Activated T-cell treated with anti-CD3 and anti-CD28 coated beads, Interleukin-2, amount 50 U/mL, for 72 hours (primary cell): ENCODE data around the gene INSR. TPM values are rescaled to one million over a fixed set of nuclear protein-coding genes. Genes with fewer than 3 reads are reported as not detected.
"Not testable (repeated sequence)": the region's sequence is repeated elsewhere in the genome, so short reads cannot be mapped to it uniquely, and the experiment has no call there.

Experiments
- ATAC-seq, 2 donors: fragments of 150-1000 bp; cut with Tn5 transposase; replicated peaks in 1 of 2; 2 replicates each; pipeline ENCODE4 v1.10.0; 2021; ENCODE audit warnings: moderate library complexity in 2 of 2, mild to moderate bottlenecking in 1 of 2
- DNase-seq, 2 donors: peaks; one replicate each; pipeline ENCODE4 v3.0.0; 2021 to 2022; ENCODE audit warnings: mixed read lengths in 1 of 2
- H3K27ac Mint-ChIP-seq: one replicate; pipeline ENCODE4 v1.8.0; 2022; ENCODE audit warnings: mild to moderate bottlenecking, moderate library complexity, mixed read lengths
- H3K27me3 Mint-ChIP-seq: one replicate; pipeline ENCODE4 v1.8.0; 2022; ENCODE audit warnings: low read depth, mixed read lengths
- H3K36me3 Mint-ChIP-seq, 2 donors: one replicate each; pipeline ENCODE4 v1.8.0; 2022; ENCODE audit warnings: mixed read lengths in 2 of 2, mild to moderate bottlenecking in 1 of 2; ENCODE audit not compliant: insufficient read depth in 2 of 2
- H3K4me1 Mint-ChIP-seq: one replicate; pipeline ENCODE4 v1.8.0; 2022; ENCODE audit warnings: low read depth, mixed read lengths
- H3K4me3 Mint-ChIP-seq, 2 donors: one replicate each; pipeline ENCODE4 v1.8.0; 2022; ENCODE audit warnings: mild to moderate bottlenecking in 2 of 2, mixed read lengths in 2 of 2, moderate library complexity in 2 of 2
- H3K9me3 Mint-ChIP-seq, 2 donors: one replicate each; pipeline ENCODE4 v1.8.0; 2022; ENCODE audit warnings: mixed read lengths in 2 of 2
- total RNA-seq, 2 donors: library from RNA; stranded (reverse); gene quantifications; one replicate each; pipeline ENCODE4 v1.2.3, GENCODE V29; 2022

Gene INSR
- total RNA-seq, 2 donors from 2014 or later, result 8.7 TPM

- H3K4me3 Mint-ChIP-seq, result no peak overlapping the region
- no peaks in the 10 kb centered on the region for H3K27me3 Mint-ChIP-seq
- no peaks in the 10 kb centered on the region for H3K4me1 Mint-ChIP-seq
- peaks cover 0 to under 1% of the 10 kb centered on the region in 2 donors for H3K36me3 Mint-ChIP-seq
- H3K27ac Mint-ChIP-seq, result no peak overlapping the region
- no peaks in the 10 kb centered on the region for H3K9me3 Mint-ChIP-seq
- ATAC-seq (no peak), DNase-seq (no peak)
These were observed 18.6 kb upstream of the INSR start for GRCh38 chr19:7312816-7313215.

DNA sequence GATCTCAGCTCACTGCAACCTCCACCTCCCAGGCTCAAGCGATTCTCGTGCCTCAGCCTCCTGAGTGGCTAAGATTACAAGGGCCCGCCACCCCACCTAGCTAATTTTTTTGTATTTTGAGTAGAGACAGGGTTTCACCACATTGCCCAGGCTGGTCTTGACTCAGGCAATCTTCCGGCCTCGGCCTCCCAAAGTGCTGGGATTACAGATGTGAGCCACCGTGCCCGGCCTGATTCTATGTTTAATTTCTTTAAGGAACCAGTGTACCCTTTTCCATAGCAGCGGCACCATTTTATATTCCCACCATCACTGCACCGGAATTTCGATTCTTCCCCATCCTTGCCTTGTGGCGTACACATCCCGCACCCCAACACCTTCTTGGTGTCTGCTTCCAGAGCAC lies 17.7 kb upstream of the INSR start:
- DNase-seq (no peak), ATAC-seq (no peak)
- no peaks in the 10 kb centered on the region for H3K9me3 Mint-ChIP-seq
- no peak overlapping the region for H3K4me3 Mint-ChIP-seq
- no peaks in the 10 kb centered on the region for H3K4me1 Mint-ChIP-seq
- H3K27ac Mint-ChIP-seq, result no peak overlapping the region
- H3K36me3 Mint-ChIP-seq, result no peaks in the 10 kb centered on the region
- H3K27me3 Mint-ChIP-seq, result no peaks in the 10 kb centered on the region

DNA sequence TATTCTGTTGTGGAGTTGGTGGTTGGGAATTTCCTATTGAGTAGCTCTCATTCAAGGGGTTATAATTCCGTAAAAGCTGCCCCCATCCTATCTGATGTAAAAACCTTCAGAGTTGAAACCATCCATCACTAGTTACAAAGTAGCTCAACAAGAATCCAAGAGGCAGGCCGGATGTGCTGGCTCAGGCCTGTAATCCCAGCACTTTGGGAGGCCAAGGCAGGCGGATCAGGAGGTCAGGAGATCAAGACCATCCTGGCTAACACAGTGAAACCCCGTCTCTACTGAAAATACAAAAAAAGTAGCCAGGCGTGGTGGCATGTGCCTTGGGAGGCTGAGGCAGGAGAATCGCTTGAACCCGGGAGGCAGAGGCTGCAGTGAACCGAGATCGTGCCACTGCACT lies 14.1 kb upstream of the INSR start:
- DNase-seq, H3K4me1 Mint-ChIP-seq, H3K27me3 Mint-ChIP-seq, H3K9me3 Mint-ChIP-seq, H3K36me3 Mint-ChIP-seq, H3K4me3 Mint-ChIP-seq, ATAC-seq, H3K27ac Mint-ChIP-seq: not testable (repeated sequence)

DNA sequence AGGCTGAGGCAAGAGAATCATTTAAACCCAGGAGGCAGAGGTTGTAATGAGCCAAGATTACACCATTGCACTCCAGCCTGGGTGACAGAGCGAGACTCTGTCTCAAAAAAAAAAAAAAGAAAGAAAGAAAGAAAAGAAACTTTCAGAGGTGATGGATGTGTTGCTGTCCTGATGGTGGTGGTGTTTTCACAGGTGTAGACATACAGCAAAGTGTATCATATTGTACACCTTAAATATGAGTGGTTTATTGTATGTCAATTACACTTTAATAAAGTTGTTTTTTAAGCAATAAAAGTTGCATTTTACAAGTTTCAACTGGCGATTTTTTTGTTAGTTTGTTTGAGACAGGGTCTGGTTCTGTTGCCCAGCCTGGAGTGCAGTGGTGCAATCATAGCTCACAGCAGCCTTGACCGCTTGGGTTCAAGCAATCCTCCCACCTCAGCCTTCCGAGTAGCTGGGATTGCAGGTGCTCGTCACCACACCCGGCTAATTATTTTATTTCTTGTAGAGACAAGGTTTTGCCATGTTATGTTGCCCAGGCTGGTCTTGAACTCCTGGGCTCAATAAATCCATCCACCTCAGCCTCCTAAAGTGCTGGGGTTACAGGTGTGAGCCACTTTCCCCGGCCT lies 13.5 kb upstream of the INSR start:
- no peak overlapping the region for H3K4me3 Mint-ChIP-seq

GRCh38 chr19:7304200-7304599 lies 10.0 kb upstream of the INSR start:
- Mint-ChIP-seq H3K4me1 (no peaks in the 10 kb centered on the region), H3K36me3 (no peaks in the 10 kb centered on the region)

More for the DNA sequence above, 13.5 kb upstream of the INSR start:
- H3K27me3 Mint-ChIP-seq, result no peaks in the 10 kb centered on the region
- ATAC-seq (no peak), DNase-seq (no peak)
- no peaks in the 10 kb centered on the region for H3K4me1 Mint-ChIP-seq
- H3K9me3 Mint-ChIP-seq, result no peaks in the 10 kb centered on the region
- no peaks in the 10 kb centered on the region for H3K36me3 Mint-ChIP-seq
- H3K27ac Mint-ChIP-seq, result no peak overlapping the region

DNA sequence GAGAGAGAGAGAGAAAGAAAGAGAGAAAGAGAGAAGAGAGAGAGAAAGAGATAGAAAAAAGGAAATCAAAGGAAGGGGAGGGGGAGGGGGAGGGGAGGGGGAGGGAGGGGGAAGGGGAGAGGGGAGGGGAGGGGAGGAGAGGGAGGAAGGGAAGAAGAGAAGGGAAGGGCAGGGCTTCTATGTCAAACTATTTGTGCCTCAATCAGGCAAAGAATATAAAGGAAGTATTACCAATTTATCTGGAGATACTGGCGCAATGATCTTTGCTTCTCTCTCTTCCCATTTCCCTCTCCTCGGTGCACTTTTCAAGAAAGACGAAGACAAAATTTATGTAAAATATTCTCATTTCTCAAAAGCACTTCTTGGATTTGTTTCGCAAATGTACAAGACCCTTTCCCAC lies 9.3 kb upstream of the INSR start:
- no peak for DNase-seq
- Mint-ChIP-seq H3K27me3 (peaks cover under 1% of the 10 kb centered on the region), H3K27ac (no peak overlapping the region), H3K4me1 (no peaks in the 10 kb centered on the region), H3K4me3 (no peak overlapping the region), H3K36me3 (no peaks in the 10 kb centered on the region), H3K9me3 (no peaks in the 10 kb centered on the region)
- no peak for ATAC-seq

More at GRCh38 chr19:7304200-7304599, 10.0 kb upstream of the INSR start:
- no peak for ATAC-seq
- no peak for DNase-seq
- Mint-ChIP-seq H3K4me3 (no peak overlapping the region), H3K27me3 (no peaks in the 10 kb centered on the region), H3K27ac (no peak overlapping the region), H3K9me3 (no peaks in the 10 kb centered on the region)

DNA sequence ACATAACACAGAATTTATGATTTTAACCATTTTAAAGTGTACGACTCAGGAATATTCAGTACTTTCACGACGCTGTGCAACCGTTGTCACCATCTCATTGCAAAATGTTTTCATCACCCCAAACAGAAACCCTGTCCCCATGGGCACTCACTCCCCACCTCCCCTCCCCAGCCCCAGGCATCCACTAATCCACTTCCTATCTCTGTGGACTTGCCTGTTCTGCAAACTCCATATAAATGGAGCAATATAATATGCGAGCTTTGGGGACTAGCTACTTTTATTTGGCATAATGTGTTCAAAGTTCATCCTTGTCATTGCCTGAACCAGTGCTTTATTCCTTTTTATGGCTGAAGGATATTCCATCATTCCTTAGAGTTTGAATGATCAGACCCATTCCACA lies 7.3 kb upstream of the INSR start:
- Mint-ChIP-seq H3K9me3 (no peaks in the 10 kb centered on the region), H3K36me3 (no peaks in the 10 kb centered on the region), H3K4me3 (no peak overlapping the region), H3K27ac (no peak overlapping the region), H3K4me1 (no peaks in the 10 kb centered on the region), H3K27me3 (peaks cover 16% of the 10 kb centered on the region)
- ATAC-seq, result no peak
- no peak for DNase-seq

- H3K27ac Mint-ChIP-seq, result no peak overlapping the region
- no peak overlapping the region for H3K4me3 Mint-ChIP-seq
- peaks cover 37% of the 10 kb centered on the region for H3K27me3 Mint-ChIP-seq
- no peak for DNase-seq
- H3K36me3 Mint-ChIP-seq, result no peaks in the 10 kb centered on the region
- H3K9me3 Mint-ChIP-seq, result no peaks in the 10 kb centered on the region
- H3K4me1 Mint-ChIP-seq, result peaks cover 7% of the 10 kb centered on the region
- no peak for ATAC-seq
These were observed 3.5 kb upstream of the INSR start for GRCh38 chr19:7297742-7298141.

DNA sequence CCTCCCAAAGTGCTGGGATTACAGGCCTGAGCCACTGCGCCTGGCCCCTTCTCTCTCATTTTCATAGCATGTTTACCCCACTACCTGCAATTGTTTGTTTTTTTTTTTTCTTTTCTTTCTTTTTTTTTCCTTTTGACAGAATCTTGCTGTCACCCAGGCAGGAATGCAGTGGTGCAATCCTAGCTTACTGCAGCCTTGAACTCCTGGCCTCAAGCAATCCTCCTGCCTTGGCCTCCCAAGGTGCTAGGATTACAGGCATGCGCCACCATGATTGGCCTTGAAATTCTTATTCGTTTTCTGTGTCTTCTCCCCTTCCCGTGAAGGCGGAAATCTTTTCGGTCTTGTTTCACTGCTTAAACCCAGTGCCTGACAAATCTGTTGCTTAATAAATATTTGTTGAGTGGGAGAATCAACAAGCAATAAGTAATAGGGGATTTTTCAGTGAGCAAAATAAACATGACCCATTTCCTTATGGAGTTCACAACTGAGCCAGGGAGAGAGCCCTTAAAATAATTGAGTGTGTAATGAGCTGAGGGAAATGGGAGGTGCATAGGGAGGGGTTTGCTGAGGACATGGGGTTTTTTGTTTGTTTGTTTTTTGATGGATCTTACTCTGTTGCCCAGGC lies 1.8 kb upstream of the INSR start:
- H3K4me1 Mint-ChIP-seq, result peaks cover 7% of the 10 kb centered on the region
- H3K4me3 Mint-ChIP-seq, result peak overlapping the region; percentile 59 to 65
- H3K27me3 Mint-ChIP-seq, result peaks cover 46% of the 10 kb centered on the region
- DNase-seq (no peak), ATAC-seq (no peak)
- no peaks in the 10 kb centered on the region for H3K9me3 Mint-ChIP-seq
- no peaks in the 10 kb centered on the region for H3K36me3 Mint-ChIP-seq
- H3K27ac Mint-ChIP-seq, result no peak overlapping the region

- DNase-seq, result peak; percentile 37 to 47
- no peaks in the 10 kb centered on the region for H3K9me3 Mint-ChIP-seq
- H3K4me1 Mint-ChIP-seq, result peaks cover 7% of the 10 kb centered on the region
- H3K36me3 Mint-ChIP-seq, result no peaks in the 10 kb centered on the region
- peak; percentile 51 to 55 for ATAC-seq
- H3K27ac Mint-ChIP-seq, result no peak overlapping the region
- H3K27me3 Mint-ChIP-seq, result peaks cover 46% of the 10 kb centered on the region
- H3K4me3 Mint-ChIP-seq, result peak overlapping the region; percentile 86 to 92
These were observed 471 bp upstream of the INSR start for GRCh38 chr19:7294558-7295212.

GRCh38 chr19:7292950-7293761 lies 1.1 kb downstream of the INSR start:
- H3K27me3 Mint-ChIP-seq, result peaks cover 42% of the 10 kb centered on the region
- ATAC-seq (peak in 1 of 2 donors; percentile 21), DNase-seq (peak; percentile 22 to 33)

DNA sequence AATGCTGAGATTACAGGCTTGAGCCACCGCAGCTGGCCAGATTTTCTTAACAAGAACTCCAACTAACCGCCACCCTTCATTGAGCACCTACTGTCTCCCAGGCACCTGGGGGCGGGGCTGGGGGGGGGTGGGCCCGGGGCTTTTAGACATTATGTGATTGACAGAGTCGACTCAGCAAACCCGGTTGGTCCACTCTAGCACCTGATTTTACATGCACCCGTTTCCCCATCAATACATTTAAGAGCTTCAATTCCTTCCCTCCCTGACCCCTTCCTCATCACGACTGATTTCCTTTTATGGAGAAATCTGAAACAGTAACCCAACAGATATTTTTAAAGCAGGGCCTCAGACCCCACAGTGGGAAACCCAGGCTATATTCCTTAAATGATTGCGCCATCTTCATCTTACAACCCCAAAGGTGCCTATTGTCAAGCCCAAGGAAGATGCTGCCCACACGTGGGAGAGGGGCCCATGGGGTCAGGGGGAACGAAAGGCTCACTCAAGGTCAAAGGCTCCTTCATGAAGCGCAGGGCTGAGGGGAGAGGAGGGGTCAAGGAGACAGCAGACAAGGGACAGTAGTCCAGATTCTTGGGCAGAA lies 1.8 kb downstream of the INSR start:
- H3K36me3 Mint-ChIP-seq, result no peaks in the 10 kb centered on the region
- no peaks in the 10 kb centered on the region for H3K9me3 Mint-ChIP-seq
- no peak for ATAC-seq
- no peak overlapping the region for H3K27ac Mint-ChIP-seq
- H3K4me3 Mint-ChIP-seq, result peak overlapping the region; percentile 63 to 73
- H3K4me1 Mint-ChIP-seq, result peaks cover 7% of the 10 kb centered on the region
- DNase-seq, result no peak
- H3K27me3 Mint-ChIP-seq, result peaks cover 35% of the 10 kb centered on the region

More at GRCh38 chr19:7292950-7293761, 1.1 kb downstream of the INSR start:
- Mint-ChIP-seq H3K4me1 (peaks cover 7% of the 10 kb centered on the region), H3K9me3 (no peaks in the 10 kb centered on the region), H3K4me3 (peak overlapping the region; percentile 59 to 73), H3K36me3 (no peaks in the 10 kb centered on the region), H3K27ac (no peak overlapping the region)

DNA sequence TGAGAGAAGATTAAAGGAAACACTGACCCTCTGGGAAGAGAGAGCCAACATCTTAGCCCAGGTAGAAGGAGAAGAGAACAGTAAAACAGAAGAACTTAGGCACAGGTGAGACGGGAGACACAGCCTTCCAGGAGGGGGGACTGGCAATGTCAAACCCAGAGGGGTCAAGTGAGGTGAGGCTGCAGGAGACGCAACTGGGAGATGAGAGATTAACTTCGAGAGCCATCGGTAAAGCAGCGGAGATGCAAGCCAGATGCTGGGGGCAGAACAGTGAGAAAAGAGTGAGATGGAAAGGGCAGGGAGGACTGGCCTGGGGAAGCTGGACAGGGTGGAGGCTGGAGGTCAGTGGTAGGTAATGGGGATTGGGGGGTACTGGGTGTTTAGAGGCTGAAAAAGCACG lies 5.2 kb downstream of the INSR start:
- Mint-ChIP-seq H3K36me3 (no peaks in the 10 kb centered on the region), H3K4me3 (no peak overlapping the region), H3K9me3 (no peaks in the 10 kb centered on the region), H3K27me3 (peaks cover 15% of the 10 kb centered on the region), H3K27ac (no peak overlapping the region), H3K4me1 (no peaks in the 10 kb centered on the region)
- ATAC-seq (no peak), DNase-seq (no peak)
